NCI-H146 (cell line): ENCODE measurements around the gene KIF16B.
A peak's percentile ranks its signal among the peaks of the same experiment; 100 is the strongest.
"Not testable (repeated sequence)": the region's sequence is repeated elsewhere in the genome, so short reads cannot be mapped to it uniquely, and the experiment has no call there.

Source experiments
- DNase-seq: peaks from one replicate; lab custom pipeline; 2025; lab: John Stamatoyannopoulos, UW

Gene KIF16B

GRCh38 chr20:16589623-16590022 lies 16.4 kb upstream of the KIF16B start:
- DNase-seq, result no peak

- no peak for DNase-seq
These were observed 15.0 kb upstream of the KIF16B start for GRCh38 chr20:16588241-16588640.

DNA sequence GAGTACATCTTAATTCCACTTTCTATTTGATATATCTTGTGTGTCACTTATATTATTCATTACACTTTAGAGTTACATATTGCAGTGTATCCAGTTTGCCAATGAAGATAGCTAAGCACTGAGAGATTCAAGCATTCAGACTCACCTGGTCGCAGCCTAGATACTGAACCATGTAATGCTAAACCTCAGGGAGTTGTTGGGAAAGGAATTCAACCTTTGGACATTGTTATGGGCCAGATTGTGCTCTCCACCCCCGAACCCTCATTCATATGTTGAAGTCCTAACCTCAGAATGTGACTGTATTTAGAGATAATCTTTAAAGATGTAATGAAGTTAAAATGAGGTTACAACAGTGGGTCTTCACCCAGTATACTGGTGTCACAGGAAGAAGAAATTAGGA lies 13.8 kb upstream of the KIF16B start:
- DNase-seq, result no peak

DNA sequence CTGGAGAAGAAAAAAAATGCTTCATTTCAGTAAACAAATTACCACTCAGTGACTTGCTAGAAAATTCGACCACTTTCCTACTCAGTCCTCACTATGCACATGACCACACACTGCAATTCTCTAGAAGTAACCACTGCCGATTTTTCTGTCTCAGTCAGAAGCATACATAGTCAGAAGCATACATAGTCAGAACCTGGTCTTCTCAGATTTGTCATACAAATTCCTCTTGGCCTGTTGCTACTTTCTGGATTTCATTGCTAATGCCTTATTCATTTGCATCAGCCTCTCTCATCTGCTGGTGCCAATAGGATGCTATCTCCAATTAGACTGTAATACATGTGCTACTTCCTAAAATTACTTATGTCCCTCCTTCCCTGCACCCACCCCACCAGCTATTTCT lies 10.2 kb upstream of the KIF16B start:
- no peak for DNase-seq

GRCh38 chr20:16581241-16581640 lies 8.0 kb upstream of the KIF16B start:
- DNase-seq, result no peak

DNA sequence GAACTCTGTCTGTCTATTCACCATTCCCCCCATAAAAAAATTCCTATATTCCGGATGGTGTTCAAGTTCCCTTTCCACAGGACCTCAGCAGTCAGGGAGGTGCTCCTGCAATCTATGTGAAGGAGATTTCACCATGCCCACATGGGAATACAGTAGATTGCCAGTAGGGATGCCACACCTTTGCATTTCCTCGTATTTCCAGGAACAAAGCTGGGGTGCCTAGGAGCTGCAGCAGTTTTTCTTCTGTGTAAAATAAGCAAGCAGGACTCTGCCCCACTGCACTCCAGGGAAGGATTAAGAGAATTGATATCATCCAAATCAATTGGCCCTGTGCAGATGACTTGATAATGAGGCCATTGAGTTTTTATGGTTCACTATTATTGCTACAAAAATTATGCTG lies 7.4 kb upstream of the KIF16B start:
- DNase-seq, result no peak

- DNase-seq, result no peak
These were observed 6.9 kb upstream of the KIF16B start for GRCh38 chr20:16580147-16580546.

GRCh38 chr20:16576219-16576618 lies 3.0 kb upstream of the KIF16B start:
- no peak for DNase-seq

- no peak for DNase-seq
These were observed 2.3 kb upstream of the KIF16B start for GRCh38 chr20:16575390-16576140.

- DNase-seq, result peak; percentile 21
These were observed 1.6 kb upstream of the KIF16B start for GRCh38 chr20:16574656-16575355.

DNA sequence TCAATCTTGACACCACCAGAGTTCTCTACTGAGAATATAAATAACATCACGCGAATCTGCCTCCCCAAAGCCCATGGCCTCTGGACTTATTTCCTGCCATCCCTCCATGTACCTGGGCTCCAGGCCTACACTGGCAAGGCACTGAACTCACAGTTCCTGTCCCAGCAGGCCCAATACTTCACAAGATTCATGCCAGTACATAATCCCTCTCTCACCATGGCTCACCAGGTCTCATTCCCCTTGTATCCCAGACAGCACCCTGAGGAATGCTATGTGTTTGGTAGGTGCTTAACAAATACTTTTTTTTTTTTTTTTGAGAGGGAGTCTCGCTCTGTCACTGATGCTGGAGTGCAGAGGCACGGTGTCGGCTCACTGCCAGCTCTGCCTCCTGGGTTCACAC lies 1.9 kb downstream of the KIF16B start:
- no peak for DNase-seq

GRCh38 chr20:16569246-16570153 lies 3.7 kb downstream of the KIF16B start:
- DNase-seq, result no peak

DNA sequence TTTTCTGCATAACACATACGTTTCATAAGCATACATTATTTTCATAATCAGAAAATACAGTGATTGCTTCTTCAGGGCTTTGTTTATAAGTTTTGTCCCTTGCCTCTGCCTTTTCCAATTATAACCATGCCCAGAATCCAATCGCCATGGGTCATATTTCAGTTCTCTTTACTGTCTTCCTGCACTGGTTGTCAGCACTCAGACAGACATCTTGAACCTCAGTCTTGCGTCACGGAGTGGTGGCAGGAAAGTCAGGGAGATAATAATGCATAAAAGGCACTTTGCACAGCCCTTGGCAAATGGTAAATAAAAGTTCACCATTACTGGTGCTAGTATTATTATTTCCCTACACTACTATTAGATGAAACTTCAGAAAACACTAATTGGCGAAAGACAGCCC lies 7.2 kb downstream of the KIF16B start:
- no peak for DNase-seq

- not testable (repeated sequence) for DNase-seq
These were observed 9.2 kb downstream of the KIF16B start for GRCh38 chr20:16564079-16564478.

GRCh38 chr20:16563066-16563806 lies 10.0 kb downstream of the KIF16B start:
- DNase-seq, result no peak

DNA sequence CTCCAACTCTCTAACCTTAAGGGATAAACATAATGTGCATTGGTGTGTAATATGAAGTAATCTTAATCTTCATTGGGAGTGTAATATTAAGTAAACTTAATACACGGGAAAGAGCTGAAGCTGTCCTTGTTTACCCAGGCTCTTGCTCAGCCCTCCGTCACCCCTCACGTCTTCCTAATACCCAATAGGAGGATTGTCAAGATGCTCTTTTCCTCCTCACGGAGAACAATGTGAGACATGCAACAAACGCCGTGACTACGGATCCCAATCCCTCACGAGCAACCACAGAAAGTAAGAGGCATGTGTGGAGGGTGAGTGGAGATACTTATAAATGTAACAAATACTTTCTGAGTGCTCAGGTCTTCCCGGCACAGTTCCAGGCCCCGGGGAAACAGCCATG lies 11.0 kb downstream of the KIF16B start:
- DNase-seq, result no peak

DNA sequence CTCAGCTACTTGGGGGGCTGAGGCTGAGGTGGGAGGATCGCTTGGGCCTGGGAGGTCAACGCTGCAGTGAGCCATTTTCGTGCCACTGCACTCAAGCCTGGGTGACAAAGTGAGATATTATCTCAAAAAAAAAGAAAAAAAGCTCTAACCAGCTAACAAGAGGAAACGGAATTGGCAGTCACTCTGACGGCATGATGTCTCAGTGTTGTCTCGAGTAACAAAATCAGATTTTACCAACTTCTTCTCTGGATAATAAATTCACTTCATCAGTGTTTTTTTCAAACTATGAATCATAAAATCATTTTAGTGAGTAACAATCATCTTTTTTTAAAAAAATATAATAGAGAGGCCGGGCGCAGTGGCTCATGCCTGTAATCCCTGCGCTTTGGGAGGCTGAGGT lies 12.6 kb downstream of the KIF16B start:
- no peak for DNase-seq

DNA sequence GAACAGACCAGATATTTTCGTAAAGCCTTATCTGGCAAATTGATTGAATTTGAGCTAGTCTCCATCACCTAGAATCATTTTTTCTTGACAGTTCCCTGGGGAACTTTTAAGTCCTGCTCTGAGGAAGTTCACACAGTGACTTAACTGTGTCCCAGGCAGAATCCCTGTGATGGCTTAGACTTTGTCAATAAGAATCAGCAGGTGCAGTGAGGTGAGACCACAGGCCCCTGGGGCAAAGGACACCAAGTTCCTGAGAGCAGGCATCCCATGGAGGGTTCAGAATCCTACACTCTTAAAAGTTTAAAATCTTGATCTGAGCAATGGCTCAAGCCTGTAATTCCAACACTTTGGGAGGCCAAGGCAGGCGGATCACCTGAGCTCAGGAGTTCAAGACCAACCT lies 13.0 kb downstream of the KIF16B start:
- DNase-seq, result no peak

DNA sequence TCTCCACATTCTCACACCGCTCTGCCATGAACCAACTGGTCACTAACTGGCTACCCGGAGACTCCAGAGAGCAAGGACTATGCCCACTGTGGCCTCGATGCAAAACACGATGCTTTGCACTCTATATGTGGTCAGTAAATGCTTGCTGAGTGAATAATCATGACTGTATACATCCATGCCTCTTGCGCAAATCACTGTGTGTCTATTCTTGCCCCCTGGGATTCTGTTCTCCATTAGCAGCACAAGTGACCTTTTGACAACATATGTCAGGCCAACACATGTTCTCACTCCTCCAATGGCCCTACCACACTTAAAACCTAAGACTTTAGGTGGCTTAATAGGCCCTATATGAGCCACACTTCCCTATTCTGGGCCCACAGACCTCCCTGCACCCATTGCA lies 16.9 kb downstream of the KIF16B start:
- DNase-seq, result no peak

DNA sequence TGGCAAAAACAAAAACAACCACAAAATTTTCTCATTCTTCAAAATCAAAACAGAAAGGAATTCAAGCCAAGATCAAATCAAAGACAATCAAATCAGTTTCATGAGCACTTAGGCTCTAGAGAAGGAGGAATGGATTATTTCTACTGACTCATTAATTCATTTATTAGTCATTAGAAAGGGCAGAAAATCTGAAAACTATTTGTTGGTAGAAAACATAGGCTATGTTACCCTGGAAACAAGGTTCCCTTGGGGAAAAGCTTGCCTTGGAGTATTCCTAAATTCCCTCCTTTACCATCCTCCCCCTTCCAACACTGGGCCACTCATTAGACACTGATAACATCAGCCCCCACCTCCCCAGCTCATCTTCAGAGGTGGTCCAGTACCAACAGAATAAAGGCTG lies 17.5 kb downstream of the KIF16B start:
- no peak for DNase-seq

DNA sequence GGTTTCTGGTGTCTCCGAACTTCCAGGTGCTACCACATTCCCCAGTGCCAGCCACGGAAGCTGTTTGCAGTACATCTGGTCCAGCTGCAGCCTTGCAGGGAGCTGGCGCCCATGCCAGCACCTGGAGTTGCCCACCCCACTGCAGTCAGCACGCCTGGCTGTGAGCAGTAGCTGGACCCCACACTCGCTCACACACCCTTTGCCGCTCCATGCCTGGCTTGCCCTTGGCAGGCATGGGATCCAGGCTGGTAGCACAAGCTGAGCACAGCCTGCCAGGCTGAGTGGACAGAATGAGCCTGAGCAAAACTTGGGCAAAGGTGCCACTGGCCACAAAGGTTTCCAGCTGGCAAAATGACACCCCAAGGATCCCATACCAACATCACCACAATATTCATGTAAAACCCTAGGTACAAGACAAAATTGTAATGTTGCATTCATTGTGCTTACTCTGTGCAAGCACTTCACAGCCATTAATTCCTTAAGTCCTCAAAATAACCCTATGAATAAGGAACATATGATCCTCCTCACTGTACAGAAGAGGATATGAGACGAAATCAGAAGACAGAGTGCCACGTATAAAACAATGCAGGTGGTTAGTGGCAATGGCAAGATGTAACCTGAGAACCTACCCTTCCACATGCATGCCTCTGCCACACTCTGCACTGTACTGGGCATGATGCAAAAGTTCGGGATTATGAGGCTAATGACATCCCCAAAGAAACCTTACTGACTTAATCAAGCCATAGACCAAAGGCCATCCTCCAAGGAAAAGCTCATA lies 18.3 kb downstream of the KIF16B start:
- DNase-seq, result no peak
